HG03060 (cell line): ENCODE results near the gene NLGN1.

Source experiments
- ATAC-seq: cut with Tn5 transposase; IDR thresholded peaks from one replicate; pipeline ENCODE4 v1.9.1; 2021; ENCODE audit warnings: low read depth, moderate number of reproducible peaks; ENCODE audit not compliant: unreplicated experiment

Gene NLGN1

GRCh38 chr3:173800154-173800553 is 402.6 kb downstream of the NLGN1 start:
- no peak for ATAC-seq

- ATAC-seq, result no peak
These were observed 417.3 kb downstream of the NLGN1 start for GRCh38 chr3:173814809-173815208.

DNA sequence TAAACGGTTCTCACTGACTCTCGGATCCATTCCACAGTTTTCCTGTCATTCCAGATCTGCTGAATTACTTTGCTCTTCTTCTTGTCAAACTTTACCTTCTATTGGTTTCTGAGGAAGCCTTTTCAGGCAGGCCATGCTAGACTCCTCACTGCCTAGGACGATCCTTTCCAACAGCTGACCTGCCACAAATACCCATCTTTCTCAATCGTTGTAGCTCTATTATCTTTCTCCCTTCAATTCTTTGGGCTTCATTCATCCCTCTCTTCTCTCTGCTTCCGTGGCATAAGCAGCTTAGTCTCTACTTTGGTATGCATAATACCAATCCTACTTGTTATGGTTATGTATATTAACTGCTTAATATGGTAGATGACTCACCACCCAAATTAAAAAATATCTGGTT is 421.8 kb downstream of the NLGN1 start:
- no peak for ATAC-seq

DNA sequence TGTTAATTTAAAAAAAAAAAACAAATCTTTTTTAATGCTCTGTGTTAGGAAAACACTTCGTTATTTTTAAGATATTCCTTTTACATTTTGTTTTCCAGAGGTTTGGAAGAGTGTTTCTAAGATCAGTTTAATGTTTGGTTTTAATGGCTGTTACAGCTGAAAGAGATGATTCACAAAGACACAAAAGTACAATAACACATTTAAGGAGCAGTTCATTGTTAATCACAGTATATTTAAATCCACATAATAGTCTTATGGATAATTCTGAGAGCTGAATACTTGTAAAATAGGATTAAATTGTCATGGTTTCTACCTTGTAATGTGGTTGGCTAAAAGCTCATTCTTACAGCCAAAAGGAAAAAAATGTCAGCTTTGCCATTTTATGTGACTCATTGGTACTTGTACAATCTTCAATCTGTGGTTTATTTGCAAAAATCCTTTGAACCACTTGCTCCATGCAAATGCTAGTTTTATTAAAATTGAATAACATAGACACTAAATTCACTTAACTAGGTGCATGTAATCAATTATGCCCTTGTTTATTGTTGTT is 426.4 kb downstream of the NLGN1 start:
- no peak for ATAC-seq

GRCh38 chr3:173825730-173826129 is 428.2 kb downstream of the NLGN1 start:
- no peak for ATAC-seq

GRCh38 chr3:173826416-173826815 is 428.9 kb downstream of the NLGN1 start:
- ATAC-seq, result no peak

DNA sequence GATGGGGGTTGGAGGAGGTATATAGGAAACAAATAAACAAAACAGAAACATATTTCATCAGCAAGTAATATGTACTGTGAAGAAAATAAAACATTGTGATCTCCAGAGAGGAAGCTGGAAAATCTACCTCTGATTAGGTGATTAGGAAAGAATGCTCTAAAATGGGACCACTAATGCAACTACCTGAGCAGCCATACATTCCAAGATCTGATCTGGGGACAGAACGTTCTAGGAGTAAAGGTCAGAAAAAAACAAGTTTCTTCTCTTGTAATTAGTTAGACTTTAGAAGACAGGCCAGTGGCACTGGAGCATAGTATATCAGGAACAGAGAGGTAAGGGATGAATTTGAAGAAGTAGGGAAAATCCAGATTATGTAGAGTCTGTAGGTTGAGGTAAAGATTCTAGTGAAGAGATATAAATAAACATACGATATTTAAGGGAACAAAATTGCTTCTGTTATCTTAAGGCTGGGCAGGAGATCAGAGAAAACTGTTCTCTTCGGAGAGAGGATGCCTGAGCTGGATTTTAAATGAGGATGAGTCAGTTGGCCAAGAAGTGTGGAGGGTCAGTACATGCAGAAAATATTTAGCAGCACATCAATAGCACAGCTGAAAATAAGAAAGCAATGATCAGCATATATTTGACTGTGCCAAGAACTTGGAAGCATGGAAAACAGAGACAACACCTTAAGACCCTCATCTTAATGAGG is 429.5 kb downstream of the NLGN1 start:
- ATAC-seq, result no peak

- no peak for ATAC-seq
These were observed 441.1 kb downstream of the NLGN1 start for GRCh38 chr3:173838644-173839043.

- no peak for ATAC-seq
These were observed 442.3 kb downstream of the NLGN1 start for GRCh38 chr3:173839859-173840258.

DNA sequence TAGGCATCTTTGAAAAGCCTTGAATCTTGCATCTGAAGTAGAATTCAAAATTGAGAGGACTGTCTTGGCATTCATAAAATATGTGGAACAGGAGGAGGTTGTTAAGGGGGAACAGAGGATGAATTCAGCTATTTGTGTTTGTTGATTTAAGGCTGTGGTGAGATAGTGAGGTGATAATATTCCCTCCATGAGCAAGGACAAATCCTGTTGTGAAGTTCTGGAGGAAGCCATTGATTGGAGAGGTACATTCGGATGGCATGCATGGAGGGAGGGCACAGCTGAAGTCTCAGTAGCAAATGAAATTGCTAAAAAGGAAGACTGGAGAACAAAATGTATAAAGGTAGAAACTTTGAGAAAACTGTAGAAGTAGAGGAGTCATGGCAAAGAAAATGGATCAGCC is 443.8 kb downstream of the NLGN1 start:
- ATAC-seq, result no peak

- ATAC-seq, result no peak
These were observed 445.5 kb downstream of the NLGN1 start for GRCh38 chr3:173843060-173843459.

- no peak for ATAC-seq
These were observed 449.0 kb downstream of the NLGN1 start for GRCh38 chr3:173846584-173846983.

DNA sequence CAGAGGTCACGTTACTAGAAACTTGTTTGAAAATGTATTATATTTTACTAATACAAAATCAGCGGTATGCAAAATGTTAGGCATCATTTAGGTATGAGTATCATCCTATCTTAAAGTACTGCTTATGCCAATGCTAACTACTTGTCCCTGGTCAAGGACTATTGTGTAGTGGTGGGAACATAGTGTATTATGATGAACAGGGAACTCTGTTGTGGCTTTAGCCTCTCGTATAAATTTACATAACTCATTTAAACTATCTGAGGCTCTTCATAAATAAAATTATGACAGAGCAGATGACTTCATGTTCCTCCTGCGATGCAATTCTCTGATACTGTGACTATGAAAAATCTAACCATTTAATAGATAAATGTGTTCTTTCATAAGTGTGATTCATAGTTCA is 451.9 kb downstream of the NLGN1 start:
- no peak for ATAC-seq

DNA sequence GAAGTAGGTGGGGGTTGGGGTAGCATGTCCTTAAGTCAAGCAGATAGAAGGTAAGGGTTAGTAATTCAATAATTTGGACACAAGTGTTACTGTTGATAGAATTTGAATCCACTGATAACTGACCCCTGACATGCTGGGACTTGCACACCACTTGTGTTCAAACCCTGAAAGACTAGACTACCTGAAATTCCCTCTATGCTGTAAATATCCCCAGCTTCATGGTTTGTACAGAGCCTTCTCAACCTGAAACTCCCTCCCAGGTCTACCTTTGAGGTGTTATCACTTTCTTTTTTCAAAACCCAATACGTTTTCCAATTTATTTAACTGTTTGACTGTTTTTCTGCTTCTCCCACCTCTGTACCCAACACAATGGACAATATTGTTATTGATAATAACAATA is 459.6 kb downstream of the NLGN1 start:
- ATAC-seq, result no peak

GRCh38 chr3:173862701-173863100 is 465.2 kb downstream of the NLGN1 start:
- no peak for ATAC-seq

- ATAC-seq, result no peak
These were observed 466.0 kb downstream of the NLGN1 start for GRCh38 chr3:173863551-173863950.

DNA sequence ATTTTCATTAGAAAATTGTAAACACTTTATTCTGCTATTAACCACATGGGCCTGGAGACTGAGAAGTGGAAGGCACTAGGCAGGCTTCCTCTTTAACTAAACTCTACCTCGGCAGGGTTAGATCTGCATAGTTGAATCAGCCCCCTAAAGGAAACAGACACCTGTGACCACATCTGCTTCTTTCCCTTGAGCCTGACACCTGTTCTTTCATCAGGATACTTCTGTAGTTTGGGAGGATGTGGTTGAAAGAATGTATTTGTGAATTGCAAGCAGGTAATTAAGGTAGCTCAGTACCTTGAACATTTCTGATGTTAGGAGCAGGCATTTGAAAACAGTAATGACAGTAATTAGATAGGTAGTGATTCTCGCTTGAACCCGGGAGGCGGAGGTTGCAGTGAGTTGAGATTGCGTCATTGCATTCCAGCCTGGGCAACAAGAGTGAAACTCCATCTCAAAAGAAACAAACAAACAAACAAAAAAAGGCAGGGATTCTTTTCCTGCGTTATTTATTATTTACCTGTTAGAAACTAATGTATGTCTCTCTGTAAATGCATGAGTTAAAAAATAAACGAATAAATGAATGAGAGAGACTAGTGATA is 468.5 kb downstream of the NLGN1 start:
- no peak for ATAC-seq

GRCh38 chr3:173869766-173870165 is 472.2 kb downstream of the NLGN1 start:
- no peak for ATAC-seq

DNA sequence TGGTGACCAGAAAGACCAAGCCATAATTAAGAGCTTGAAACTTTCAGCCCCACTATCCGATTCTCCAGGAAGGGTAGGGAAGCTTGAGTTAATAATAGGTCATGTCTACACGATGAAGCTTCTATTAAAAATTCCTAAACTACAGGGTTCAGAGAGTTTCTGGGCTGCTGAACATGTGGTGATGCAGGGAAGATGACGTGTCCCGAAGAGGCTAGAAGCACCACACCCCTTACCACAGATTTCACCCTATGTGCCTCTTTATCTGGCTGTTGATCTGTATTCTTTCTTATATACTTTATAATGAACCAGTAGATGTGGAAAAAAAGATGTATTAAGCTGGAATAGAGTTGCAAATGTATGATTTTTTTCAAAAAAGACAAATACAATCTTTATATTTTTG is 473.4 kb downstream of the NLGN1 start:
- ATAC-seq, result no peak

- ATAC-seq, result no peak
These were observed 478.2 kb downstream of the NLGN1 start for GRCh38 chr3:173875790-173876189.

DNA sequence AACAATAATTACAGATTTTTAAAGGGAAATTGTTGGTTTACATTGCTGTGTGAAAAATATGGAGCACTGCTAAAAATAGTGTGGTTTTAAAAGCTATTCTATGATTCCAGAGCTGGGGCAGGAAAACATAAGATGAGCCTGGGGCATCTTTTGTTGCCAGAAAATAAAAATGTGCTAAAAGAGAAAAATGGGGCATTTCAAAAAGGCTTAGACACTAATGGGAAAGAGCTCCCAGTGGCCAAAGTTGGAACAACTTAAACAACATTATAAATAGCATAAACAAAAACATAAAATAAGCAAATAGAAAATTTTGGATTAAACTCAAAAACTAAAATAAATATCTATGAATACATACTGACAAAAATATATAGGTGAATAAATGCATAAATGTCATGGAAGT is 478.9 kb downstream of the NLGN1 start:
- ATAC-seq, result no peak

- no peak for ATAC-seq
These were observed 490.3 kb downstream of the NLGN1 start for GRCh38 chr3:173887888-173888287.
